HG03457 (cell line): Measurements from ENCODE around the gene RRAGD.

ENCODE experiments used
- ATAC-seq: cut with Tn5 transposase; IDR thresholded peaks from one replicate; pipeline ENCODE4 v1.9.1; 2021; ENCODE audit warnings: moderate number of reproducible peaks; ENCODE audit not compliant: unreplicated experiment

Gene RRAGD

DNA sequence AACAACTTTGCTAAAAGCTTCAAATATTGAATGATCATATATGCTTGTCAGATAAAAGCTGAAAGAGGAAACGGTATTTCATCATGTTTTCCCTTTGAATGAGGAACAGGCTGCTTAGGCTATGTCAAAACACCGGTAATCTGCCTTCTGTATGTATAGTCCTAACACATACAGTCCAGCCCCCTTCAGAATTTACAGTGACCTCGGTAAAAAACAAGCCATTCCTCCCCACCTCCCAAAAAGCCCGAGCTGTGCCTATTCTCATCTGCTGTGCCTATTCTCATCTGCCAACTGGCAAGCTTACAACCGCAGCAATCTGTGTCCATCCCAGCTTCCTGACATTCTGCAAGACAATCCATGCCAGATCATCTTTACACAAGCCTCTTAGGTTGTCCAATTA lies 32.8 kb downstream of the RRAGD start:
- ATAC-seq, result no peak

- no peak for ATAC-seq
Measured at GRCh38 chr6:89378628-89379027, 33.4 kb downstream of the RRAGD start.

- ATAC-seq, result peak; percentile 83
Measured at GRCh38 chr6:89375427-89376267, 36.4 kb downstream of the RRAGD start.

DNA sequence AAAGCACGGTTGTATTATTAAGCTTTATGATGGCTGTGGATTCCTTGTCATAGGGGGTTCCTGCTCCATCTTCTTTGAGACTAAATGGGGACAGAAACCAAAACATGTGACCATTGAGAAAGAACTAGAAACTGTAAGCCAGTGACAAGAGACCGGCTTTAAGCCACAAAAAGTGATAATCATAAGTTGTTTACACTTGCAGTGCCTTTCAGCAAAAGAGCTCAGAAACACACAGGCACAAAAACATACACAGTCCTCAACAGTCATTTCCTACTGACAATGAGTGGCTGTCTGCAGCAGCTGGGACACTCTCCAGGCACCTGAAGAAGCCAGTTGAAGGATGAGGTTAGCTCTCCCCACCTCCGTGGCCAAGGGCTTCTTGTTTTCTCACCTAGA lies 39.6 kb downstream of the RRAGD start:
- ATAC-seq, result no peak

GRCh38 chr6:89371849-89372505 lies 40.1 kb downstream of the RRAGD start:
- ATAC-seq, result peak; percentile 49

DNA sequence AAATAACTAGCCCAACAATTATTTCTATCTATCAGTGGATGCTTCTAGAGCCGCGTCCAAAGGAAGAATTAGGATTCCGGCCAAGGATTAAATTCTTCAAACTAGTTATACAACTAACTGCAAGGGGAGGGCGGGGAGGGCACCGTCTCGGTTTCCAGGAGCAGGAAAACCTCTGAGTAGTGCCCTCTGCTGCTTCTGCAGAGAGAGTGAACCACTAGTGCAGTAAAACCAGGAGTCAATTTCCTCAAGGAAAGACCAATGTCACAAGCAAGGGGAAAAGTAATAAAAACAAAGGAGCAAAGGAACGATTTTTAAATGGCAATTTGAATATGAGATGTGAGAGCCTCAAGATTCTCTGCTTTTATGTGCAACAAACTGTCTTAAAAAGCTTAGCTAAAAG lies 43.1 kb downstream of the RRAGD start:
- no peak for ATAC-seq

DNA sequence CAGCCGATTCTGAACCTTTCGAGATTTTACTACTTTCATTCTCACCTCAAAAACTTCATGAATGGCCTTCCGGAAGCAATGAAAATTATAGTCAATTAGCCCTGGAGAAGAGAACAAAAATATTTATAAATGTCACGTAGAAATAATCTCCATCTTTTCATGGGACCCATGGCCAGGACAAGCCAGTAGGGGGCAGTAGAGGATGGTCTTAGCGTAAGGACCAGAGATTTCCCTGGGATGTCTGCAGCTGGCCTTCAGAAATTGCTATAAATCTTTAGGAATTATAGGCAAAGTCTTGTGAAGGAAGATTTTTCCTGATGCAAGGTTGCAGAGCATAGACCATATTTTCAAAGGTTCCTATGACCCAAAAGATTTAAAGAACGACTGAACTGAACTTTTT lies 44.0 kb downstream of the RRAGD start:
- no peak for ATAC-seq

DNA sequence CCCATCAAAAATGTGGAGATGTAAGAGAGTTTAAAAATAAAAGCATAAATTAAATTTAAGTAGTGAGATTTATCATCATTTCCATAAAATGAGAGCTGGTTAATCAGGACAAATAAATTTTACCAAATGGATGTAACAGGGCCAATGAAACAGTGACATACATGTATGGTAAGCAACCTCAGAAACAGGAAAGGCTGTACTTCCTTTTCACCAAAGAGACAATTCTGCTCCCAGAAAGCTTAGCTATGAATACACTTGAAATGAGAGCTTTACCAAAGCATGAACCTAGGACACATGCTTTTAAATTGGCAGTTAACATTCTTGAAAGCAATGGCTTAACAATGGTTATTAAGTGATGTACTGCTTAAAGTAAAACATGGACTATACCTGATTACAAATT lies 47.5 kb downstream of the RRAGD start:
- ATAC-seq, result no peak

- ATAC-seq, result no peak
Measured at GRCh38 chr6:89361171-89361570, 50.9 kb downstream of the RRAGD start.

DNA sequence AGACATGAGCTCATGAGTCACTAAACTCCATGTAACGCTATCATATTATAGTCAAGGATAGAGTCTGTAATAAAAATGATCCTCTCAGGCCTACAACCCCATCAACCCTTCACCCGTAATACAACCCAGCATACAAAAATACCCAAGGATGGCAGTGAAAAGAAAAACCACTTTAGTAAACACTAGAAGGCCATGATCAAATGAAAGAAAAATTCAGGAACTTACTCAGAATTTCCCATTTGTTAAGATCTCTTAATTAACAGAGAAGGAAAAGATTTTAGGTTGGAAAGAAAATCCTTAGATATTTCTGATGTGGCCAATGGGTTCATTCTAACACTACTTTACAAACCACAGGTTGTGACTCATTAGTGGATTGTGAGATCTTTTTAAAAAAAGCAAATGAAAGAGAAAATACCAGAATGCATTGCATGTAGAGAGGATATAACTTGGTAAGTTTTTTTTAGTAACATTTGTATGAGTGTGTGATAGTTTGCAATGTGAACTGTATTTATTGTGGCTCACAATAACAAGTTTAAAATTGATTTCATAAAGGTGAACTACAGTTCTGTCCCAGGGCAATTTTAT lies 51.6 kb downstream of the RRAGD start:
- ATAC-seq, result peak; percentile 39

GRCh38 chr6:89359561-89359960 lies 52.5 kb downstream of the RRAGD start:
- no peak for ATAC-seq

DNA sequence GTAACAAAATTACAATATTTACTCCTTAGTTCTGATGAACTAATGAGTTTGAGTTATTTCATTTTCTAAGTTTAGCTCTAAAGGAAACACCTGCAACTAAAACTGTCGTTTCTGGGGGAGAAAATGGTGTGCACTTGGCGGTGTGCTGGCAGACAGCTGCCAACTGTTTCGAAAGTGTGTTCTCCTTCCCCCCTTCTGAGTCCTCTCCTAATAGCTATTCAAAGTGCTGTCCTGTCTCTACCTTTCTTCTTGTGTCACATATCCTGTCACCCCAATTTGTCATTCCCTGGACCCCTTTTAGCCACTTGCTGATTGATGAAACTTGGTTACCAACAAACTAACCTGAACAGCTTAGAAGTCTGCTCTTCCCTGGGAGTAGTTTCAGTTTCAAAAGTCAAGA lies 54.7 kb downstream of the RRAGD start:
- peak; percentile 42 for ATAC-seq

- no peak for ATAC-seq
Measured at GRCh38 chr6:89356642-89357170, 55.4 kb downstream of the RRAGD start.

- ATAC-seq, result no peak
Measured at GRCh38 chr6:89355511-89356194, 56.4 kb downstream of the RRAGD start.

GRCh38 chr6:89353702-89354392 lies 58.2 kb downstream of the RRAGD start:
- no peak for ATAC-seq

DNA sequence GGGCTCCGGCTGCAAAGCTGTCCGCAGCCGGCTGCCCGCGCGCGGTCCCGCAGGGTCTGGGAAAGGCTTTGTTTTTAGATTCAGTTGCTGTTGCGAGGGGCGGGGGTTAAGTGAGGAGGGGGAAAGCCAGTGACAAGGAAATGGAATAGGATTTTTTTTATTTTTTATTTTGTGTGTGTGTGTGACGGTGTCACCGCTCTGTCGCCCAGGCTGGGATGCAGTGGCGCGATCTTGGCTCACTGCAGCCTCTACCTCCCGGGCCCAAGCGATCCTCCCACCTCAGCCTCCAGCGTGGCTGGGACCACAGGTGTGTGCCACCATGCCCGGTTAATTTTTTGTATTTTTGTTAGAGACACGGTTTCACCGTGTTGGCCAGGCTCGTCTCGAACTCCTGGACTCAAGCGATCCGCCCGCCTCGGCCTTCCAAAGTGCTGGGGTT lies 58.9 kb downstream of the RRAGD start:
- ATAC-seq, result no peak

DNA sequence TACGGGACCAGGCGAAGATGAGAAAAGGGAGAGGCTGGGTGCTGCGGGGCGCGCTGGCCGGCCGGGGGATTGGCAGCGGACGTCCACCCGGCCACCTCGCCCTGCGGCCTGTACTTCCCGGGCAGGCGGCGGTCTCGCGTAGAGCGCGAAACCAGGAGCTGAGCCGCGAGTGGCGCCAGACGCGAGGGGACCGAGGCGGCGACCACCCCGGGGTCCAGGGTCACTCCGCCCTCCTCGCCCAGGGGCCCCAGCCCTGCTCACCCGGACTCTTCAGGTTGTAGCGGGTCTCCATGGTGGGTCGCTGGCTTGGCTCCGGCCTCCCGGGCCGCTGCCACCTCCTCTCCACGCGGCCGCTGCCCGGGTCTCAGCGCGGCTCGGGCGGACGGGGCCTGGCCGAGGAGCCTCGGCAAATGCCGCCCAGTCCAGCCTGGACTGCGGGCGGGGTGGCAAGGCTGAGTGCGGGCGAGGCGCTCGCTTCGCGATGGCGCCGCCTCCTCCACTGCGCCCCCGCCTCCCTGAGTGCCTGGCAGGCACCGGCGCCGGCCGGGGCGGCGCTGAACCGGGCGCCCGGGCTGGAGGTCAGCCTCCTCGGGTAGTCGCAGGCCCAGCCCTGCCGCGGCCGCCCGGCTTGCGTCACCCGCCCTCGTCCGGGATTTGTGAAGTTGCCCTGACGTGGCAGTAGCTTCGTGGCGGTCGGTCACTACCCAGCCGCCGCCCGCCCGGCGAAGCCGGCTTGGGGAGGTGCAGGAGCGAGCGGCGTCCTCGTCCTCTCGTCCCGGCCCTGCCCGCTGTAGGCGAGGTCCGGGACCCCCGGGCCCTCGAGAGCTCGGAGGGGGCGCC lies 59.6 kb downstream of the RRAGD start, which contains the start of gene UBE2J1:
UBE2J1 (minus strand) TSS at position 445 of the 840 bp plus-strand sequence; CDS start at position 292, 153 bp downstream.
- peak; percentile 51 for ATAC-seq

- no peak for ATAC-seq
Measured at GRCh38 chr6:89351671-89352277, 60.3 kb downstream of the RRAGD start.
